IPS DF 4.7 (cell line): ENCODE measurements around the gene AOPEP.
A peak's percentile ranks its signal among the peaks of the same experiment; 100 is the strongest.

Experiments
- DNase-seq: peaks from one replicate; pipeline ENCODE4 v3.0.0-alpha.2; 2013; ENCODE audit warnings: low spot score; ENCODE audit errors: extremely low read depth

Gene AOPEP

DNA sequence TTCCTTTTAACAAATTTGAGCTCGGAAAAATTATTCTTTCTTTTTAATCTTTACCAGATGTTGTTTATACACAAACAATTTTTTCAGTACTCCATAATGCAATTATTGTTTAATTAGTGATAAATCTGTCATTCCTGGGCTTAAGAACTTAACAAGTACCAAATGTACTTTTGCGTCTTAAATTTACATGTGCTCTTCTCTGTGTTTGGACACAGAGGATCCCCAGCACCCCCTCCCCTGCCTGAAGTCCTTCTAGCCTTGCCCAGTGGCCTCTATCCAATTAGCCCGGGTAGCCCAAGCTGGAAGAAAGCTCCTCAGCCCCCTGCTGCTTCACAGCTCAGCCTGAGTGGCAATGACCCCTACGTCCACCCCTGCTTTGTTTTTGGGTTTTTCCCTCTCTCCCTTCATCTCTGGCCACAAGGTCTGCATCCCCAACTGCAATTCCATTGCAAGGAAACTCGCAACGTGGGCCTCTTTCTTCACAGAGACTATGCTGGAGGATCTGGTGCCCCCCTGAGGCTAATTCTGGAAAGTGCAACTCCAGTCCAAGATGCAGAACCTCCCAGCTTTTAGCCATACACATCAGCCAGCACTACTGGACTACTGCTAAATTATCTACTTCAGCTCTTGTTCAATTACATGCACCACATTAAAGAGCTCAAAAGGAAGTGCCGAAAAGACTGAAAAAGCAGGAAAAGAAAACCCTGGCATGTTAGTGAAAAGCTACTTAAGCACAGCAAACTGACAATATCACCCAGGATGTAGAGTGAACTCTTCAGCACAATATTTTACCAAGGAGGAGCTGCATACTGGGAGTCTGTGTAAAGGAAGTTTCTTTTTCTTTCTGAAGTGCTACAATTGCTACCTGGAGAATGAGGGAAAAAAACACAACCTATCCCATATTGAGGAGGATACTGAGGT, 404.8 kb downstream of the AOPEP start:
- peak; percentile 68 for DNase-seq

GRCh38 chr9:95132366-95133324, 406.1 kb downstream of the AOPEP start:
- no peak for DNase-seq

DNA sequence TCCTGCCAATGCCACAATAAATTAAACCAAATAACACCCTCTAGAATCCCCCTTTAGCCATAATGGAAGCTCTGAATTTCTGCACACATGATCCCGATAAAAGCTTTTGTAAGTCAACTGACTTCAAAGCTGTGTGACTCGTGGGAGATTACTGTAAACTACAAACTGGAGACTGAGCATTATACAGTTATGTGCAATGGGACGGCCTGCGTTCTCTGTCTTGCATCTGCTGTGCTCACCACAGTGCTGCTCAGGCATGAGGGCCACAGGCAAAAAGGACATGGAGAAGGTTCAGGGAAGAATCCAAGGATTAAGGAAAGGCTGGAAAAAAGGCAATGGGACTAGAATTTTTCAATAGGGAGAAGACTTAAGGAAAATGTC, 406.8 kb downstream of the AOPEP start:
- DNase-seq = no peak

DNA sequence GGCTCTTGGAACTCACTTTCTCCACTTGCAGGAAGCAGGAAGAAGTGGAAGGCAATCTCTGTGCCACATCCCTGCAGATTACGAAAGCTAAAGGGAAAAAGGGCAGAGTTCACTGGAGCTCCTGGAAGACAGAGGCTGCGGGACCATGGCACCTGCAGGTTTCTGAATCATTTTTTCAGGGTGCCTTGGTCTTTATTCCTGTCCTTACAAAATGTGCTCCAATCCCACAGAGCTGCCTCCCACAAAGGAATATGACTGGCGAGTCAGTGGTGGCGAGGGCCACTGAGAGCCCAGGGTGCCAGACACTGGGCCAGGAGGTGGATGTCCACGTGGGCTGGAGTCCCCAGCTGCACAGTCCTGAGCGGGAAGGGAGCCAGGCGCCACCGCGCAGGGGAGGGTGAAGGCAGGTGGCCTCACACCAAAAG, 408.0 kb downstream of the AOPEP start:
- DNase-seq = no peak

DNA sequence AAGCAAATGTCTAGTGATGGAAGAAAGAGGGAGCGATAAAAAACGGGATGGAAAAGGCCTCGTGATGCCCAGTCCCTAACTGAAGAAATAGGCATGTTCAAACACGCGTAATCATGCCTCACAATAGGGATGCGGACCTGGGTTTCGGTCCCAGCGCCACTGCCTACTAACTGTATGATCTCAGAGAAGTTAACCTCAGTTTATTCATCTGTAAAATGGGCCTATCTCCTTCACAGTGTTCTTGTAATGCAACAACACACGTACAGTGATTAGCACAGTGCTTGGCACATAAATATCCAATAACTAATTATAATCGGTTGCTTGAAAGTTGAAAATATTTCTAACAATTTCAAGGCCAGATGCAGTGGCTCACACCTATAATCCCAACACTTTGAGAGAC, 409.3 kb downstream of the AOPEP start:
- no peak for DNase-seq
